MCF 10A (cell line): ENCODE data around the gene ABCC6. TPM values are rescaled to one million over a fixed set of nuclear protein-coding genes. Genes with fewer than 3 reads are reported as not detected.

Experiments
- BruUV-seq: library from RNA; stranded (reverse); fragments of 400-500 nt; replicated peaks from 2 replicates; lab custom pipeline; 2021; lab: Mats Ljungman, UMichigan
- CTCF ChIA-PET: fragments of 300-600 bp; sonication (Branson Sonifier 250); formaldehyde crosslinking; extraction: SDS; loops from one replicate; lab custom pipeline; 2021; ENCODE audit warnings: antibody characterized with exemption, inconsistent platforms; lab: Yijun Ruan, JAX
- POLR2A ChIA-PET: fragments of 300-600, 350-650 bp; sonication (Branson Sonifier 250); formaldehyde crosslinking; extraction: SDS; loops from one replicate; lab custom pipeline; 2020; ENCODE audit warnings: antibody characterized with exemption, inconsistent platforms; lab: Yijun Ruan, JAX
- DNase-seq: peaks from one replicate; pipeline ENCODE4 v3.0.0-alpha.2; 2018; ENCODE audit not compliant: unreplicated experiment
- H3K27ac Mint-ChIP-seq: one replicate; pipeline ENCODE4 v1.8.0; 2022; ENCODE audit warnings: mild to moderate bottlenecking, low read depth, mixed read lengths; ENCODE audit not compliant: unreplicated experiment
- H3K27me3 Mint-ChIP-seq: one replicate; pipeline ENCODE4 v1.8.0; 2022; ENCODE audit warnings: mixed read lengths; ENCODE audit not compliant: insufficient read depth, unreplicated experiment
- H3K36me3 Mint-ChIP-seq: one replicate; pipeline ENCODE4 v1.8.0; 2022; ENCODE audit warnings: mild to moderate bottlenecking, moderate library complexity, mixed read lengths; ENCODE audit not compliant: insufficient read depth, unreplicated experiment
- H3K4me1 Mint-ChIP-seq: one replicate; pipeline ENCODE4 v1.8.0; 2022; ENCODE audit warnings: mixed read lengths; ENCODE audit not compliant: insufficient read depth, unreplicated experiment
- H3K4me3 Mint-ChIP-seq: one replicate; pipeline ENCODE4 v1.8.0; 2022; ENCODE audit warnings: mild to moderate bottlenecking, moderate library complexity, mixed read lengths; ENCODE audit not compliant: unreplicated experiment
- H3K9me3 Mint-ChIP-seq: one replicate; pipeline ENCODE4 v1.8.0; 2022; ENCODE audit warnings: mixed read lengths; ENCODE audit not compliant: unreplicated experiment
- CTCF ChIP-seq: fragments of 200-600 bp; IDR thresholded peaks from one replicate; pipeline ENCODE4 v1.8.0; 2022; ENCODE audit warnings: antibody characterized with exemption, mild to moderate bottlenecking; ENCODE audit not compliant: unreplicated experiment
- intact Hi-C: fragments of 100-400 bp; cut with micrococcal nuclease; formaldehyde crosslinking; loops from 2 replicates; pipeline ENCODE4 v1.14.1; 2022
- total RNA-seq: library from RNA; stranded (reverse); gene quantifications from 2 replicates; pipeline ENCODE4 v1.2.3, GENCODE V29; 2022

The ABCC6 gene
- total RNA-seq, 1 experiment from 2014 or later, result not detected

- intact Hi-C loops, result no loop called here
- Mint-ChIP-seq H3K36me3 (peaks cover 68% of the 10 kb centered on the region), H3K27me3 (no peaks in the 10 kb centered on the region), H3K4me1 (peaks cover 5% of the 10 kb centered on the region), H3K9me3 (no peaks in the 10 kb centered on the region), H3K4me3 (no peak overlapping the region), H3K27ac (no peak overlapping the region)
- no peak for DNase-seq
- TF ChIP-seq CTCF, result no peak
- ChIA-PET CTCF (interaction anchor here (0.6 to 1.9 kb wide), 2 partner anchors 13 to 216 kb away, joined by 3 to 9 read pairs; no protein-coding TSS in a partner anchor), POLR2A (no interaction called here)
- BruUV-seq, result no TSS peak
These were observed 82.8 kb downstream of the ABCC6 start for GRCh38 chr16:16140537-16140936.

GRCh38 chr16:16139806-16140205 is 83.5 kb downstream of the ABCC6 start:
- intact Hi-C loops, result no loop called here
- ChIA-PET POLR2A (no interaction called here), CTCF (interaction anchor here (1.7 kb wide), 1 partner anchor 13 kb away, joined by 5 read pairs; no protein-coding TSS in a partner anchor)
- Mint-ChIP-seq H3K27me3 (no peaks in the 10 kb centered on the region), H3K27ac (no peak overlapping the region), H3K4me1 (peaks cover 5% of the 10 kb centered on the region), H3K36me3 (peaks cover 76% of the 10 kb centered on the region), H3K4me3 (no peak overlapping the region), H3K9me3 (no peaks in the 10 kb centered on the region)
- no peak for TF ChIP-seq CTCF
- no peak for DNase-seq
- BruUV-seq, result no TSS peak

- no peak for TF ChIP-seq CTCF
- intact Hi-C loops, result no loop called here
- H3K9me3 Mint-ChIP-seq, result no peaks in the 10 kb centered on the region
- CTCF ChIA-PET, result interaction anchor here (0.5 to 1.7 kb wide), 2 partner anchors 12 to 362 kb away, joined by 3 to 5 read pairs; no protein-coding TSS in a partner anchor
- H3K27me3 Mint-ChIP-seq, result no peaks in the 10 kb centered on the region
- no peak overlapping the region for H3K4me3 Mint-ChIP-seq
- no peak for DNase-seq
- no peak overlapping the region for H3K27ac Mint-ChIP-seq
- peaks cover 77% of the 10 kb centered on the region for H3K36me3 Mint-ChIP-seq
- H3K4me1 Mint-ChIP-seq, result no peaks in the 10 kb centered on the region
- POLR2A ChIA-PET, result no interaction called here
- no TSS peak for BruUV-seq
These were observed 84.2 kb downstream of the ABCC6 start for GRCh38 chr16:16139061-16139460.

GRCh38 chr16:16138034-16138635 is 85.2 kb downstream of the ABCC6 start:
- no peaks in the 10 kb centered on the region for H3K4me1 Mint-ChIP-seq
- no peak for DNase-seq
- no peak for TF ChIP-seq CTCF
- H3K9me3 Mint-ChIP-seq, result no peaks in the 10 kb centered on the region
- no peak overlapping the region for H3K4me3 Mint-ChIP-seq
- H3K36me3 Mint-ChIP-seq, result peaks cover 85% of the 10 kb centered on the region
- no TSS peak for BruUV-seq
- H3K27me3 Mint-ChIP-seq, result no peaks in the 10 kb centered on the region
- no peak overlapping the region for H3K27ac Mint-ChIP-seq
- intact Hi-C loops, result no loop called here
- ChIA-PET CTCF (interaction anchor here (1.7 to 3.4 kb wide), 2 partner anchors 11 to 372 kb away, joined by 5 to 11 read pairs; no protein-coding TSS in a partner anchor), POLR2A (no interaction called here)
